Right ventricle myocardium inferior (tissue), 1 donor: ENCODE measurements around the gene SEC61B. TPM values are rescaled to one million over a fixed set of nuclear protein-coding genes. Genes with fewer than 3 reads are reported as not detected.

ENCODE experiments used
- ATAC-seq: fragments of 200-7000 bp; cut with Tn5 transposase; one replicate; pipeline ENCODE4 v1.9.1; 2020; ENCODE audit warnings: mild to moderate bottlenecking, moderate library complexity
- DNase-seq: peaks from one replicate; pipeline ENCODE4 v3.0.0; 2021; ENCODE audit errors: missing footprints
- intact Hi-C: fragments of 100-400 bp; cut with DNase I; formaldehyde crosslinking; loops from one replicate; pipeline ENCODE4 v1.11.0; 2022
- total RNA-seq: library from RNA; stranded (reverse); fragmentation: NEBNext Ultra II Directional; extraction: Animal tissue kit (Norgen Biotek cat#: 25700); gene quantifications from one replicate; pipeline ENCODE4 v1.2.1, GENCODE V29; 2021
- donor health status: DM: no; HTN: yes; CAD: no; lungs with severe emphysema.

SEC61B gene
- total RNA-seq, 1 donor from 2014 or later, result 49.6 TPM

- peak; percentile 95 for ATAC-seq
- DNase-seq, result peak; percentile 91
- intact Hi-C loops, result loop anchor here (1.0 to 2.0 kb wide), 2 partner anchors 37 to 562 kb away; partner anchors contain the start of genes NR4A3 and SEC61B
Observed at GRCh38 chr9:99259231-99259918, 37.3 kb downstream of the SEC61B start.

- ATAC-seq, result no peak
- DNase-seq, result no peak
- intact Hi-C loops, result no loop called here
Observed at GRCh38 chr9:99261923-99262322, 39.8 kb downstream of the SEC61B start.

GRCh38 chr9:99262949-99263418 lies 40.9 kb downstream of the SEC61B start:
- ATAC-seq, result no peak
- DNase-seq, result no peak
- intact Hi-C loops, result no loop called here

DNA sequence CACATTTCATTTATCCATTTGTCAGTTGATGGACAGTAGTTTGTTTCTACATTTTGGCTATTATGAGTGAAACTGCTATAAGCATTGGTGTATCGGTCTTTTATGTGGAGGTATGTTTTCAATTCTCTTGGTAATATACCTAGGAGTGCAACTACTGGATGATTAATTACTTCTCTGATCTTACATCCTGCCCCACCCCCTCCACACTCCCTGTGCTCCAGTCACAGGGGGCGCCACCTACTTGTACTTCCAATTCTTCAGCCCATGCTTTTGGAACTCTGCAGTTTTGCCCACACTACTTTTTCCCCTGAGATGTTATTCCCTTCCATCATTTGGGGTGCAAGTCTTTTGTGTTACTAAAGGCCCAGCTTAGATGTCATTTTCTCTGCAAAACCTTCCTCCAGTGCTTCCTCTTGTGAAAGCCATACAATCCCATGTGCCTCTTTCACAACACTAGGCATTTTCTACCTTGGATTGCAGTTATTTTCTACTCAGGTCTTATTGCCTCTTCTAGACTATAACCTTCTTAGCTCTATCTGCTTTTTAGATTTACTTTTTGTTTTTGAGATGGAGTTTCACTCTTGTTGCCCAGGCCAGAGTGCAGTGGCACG lies 42.1 kb downstream of the SEC61B start:
- intact Hi-C loops, result no loop called here
- ATAC-seq, result no peak
- DNase-seq, result no peak

DNA sequence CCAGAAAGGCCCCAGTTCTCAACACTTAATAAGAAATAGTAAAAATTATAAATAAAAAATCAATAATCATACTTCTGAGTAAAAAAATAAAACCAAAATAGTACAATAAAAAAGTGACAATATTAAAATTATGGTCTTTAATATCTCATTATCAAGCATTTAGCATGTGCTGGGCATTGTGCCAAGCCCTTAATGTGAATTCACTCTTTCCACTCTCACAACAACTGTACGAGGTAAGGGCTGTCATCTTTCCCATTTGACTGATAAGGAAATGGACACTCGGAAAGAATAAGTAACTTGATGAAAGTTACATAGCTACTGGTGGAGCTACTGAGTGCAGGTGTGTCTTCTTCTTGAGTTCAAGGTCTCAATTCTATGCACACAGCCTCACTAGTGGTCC lies 43.6 kb downstream of the SEC61B start:
- intact Hi-C loops, result no loop called here
- no peak for DNase-seq
- no peak for ATAC-seq

DNA sequence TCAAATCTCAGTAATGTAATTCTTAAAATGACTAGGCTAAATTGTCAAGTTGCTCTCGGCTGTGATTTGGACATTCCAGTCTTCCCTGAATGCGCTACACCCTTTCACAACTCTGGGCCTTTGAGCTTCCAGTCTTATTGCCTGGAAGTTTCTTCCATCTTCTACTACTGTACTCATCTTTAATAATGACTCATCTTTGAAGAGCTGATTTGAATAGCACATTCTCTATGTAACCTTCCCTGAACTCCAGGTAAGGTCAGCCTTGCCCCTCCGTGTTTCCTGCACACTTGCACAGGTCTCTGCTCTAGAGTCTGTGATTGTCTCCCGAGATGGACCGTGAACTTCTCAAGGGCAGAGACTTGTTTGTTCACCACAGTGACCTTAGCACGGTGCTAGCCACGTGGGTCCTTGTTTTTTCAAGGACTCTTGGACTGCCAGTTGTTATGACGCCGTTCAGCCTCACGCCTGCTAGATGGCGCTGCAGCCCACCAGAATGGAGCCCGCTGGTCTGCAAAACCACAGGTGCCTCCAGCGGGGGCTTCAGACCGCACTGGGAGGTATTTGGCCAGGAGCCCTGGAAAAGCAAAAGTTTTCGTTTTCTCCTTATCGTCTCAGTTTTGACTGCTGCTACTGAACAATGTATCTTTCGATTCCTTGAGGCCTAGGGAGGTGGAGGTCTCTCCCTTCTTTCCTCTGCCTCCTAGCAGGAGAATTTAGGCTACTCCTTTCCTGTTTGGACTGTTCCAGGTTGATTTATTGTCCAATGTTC lies 44.4 kb downstream of the SEC61B start:
- DNase-seq (peak; percentile 78), ATAC-seq (peak; percentile 71)
- intact Hi-C loops, result no loop called here

DNA sequence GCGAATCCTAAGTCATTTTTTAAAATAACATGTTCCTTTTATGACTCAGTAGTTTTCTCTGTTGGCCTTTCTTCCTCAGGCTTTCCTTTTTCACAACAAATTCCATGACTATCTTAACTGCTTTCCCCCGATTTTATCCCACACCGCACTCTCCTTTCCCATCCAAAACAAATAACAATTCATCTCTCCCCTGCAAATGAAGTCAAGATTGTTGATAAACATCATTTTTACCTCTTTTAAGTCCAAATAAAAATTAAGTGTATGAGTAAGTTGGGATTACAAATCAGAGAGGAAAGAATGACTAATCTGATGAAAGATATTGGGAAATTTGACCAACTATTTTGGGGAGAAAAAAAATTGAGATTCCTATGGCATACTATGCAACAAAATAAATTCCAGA lies 47.3 kb downstream of the SEC61B start:
- ATAC-seq, result no peak

DNA sequence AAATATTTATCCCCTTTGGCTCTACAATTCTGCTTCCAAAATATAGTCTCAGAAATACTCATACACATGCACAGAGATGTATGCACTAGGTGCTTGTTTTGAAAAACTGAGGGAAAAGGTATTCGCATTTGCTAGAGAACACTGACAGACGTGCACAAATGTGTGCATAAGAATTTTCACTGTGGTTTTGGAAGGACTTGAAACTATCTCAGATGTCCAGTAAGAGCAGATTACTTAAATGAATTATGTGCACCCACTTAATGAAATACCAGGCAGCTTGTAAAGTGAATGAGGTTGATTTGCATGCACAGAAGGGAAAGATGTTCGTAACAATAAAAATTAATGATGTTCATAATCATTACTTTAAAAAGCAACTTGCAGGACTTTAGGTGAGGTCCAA lies 48.4 kb downstream of the SEC61B start:
- no peak for DNase-seq
- no peak for ATAC-seq
- intact Hi-C loops, result no loop called here

More for the DNA sequence above, 47.3 kb downstream of the SEC61B start:
- intact Hi-C loops, result no loop called here
- DNase-seq, result no peak

- ATAC-seq (no peak), DNase-seq (no peak)
- intact Hi-C loops, result no loop called here
Observed at GRCh38 chr9:99272836-99273235, 50.8 kb downstream of the SEC61B start.

DNA sequence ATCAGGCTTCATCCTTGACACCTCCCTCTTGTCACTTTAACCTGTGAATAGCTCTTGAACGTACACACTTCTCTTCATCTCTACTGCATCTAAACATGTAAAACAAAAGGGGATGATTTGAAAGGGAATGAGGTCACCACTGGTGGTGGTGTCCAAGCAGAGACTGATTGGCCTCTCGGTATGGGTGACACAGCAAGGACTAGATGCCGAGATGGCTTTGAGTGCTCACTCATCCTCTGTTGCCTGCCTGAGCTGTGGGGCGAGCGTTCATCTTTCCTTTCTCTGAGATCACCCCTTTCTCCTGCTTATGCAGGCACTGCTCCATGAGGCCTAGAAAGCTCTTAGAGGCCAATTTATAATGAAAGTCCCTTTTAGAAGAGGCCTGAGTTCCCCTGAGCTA lies 51.9 kb downstream of the SEC61B start:
- DNase-seq, result no peak
- intact Hi-C loops, result no loop called here
- no peak for ATAC-seq

- intact Hi-C loops, result no loop called here
- no peak for ATAC-seq
- no peak for DNase-seq
Observed at GRCh38 chr9:99274495-99274894, 52.4 kb downstream of the SEC61B start.

Other genes with a start within 250 kb of the SEC61B start
- 14.8 TPM for gene TGFBR1, start 117.2 kb upstream of the SEC61B start, total RNA-seq
- gene ALG2, start 340 bp upstream of the SEC61B start, total RNA-seq, result 13.7 TPM